Activated T-cell treated with anti-CD3 and anti-CD28 coated beads for 48 hours (primary cell): ENCODE measurements around the gene DCAF5.
"Not testable (repeated sequence)": the region's sequence is repeated elsewhere in the genome, so short reads cannot be mapped to it uniquely, and the experiment has no call there.

ENCODE experiments used
- DNase-seq: peaks from one replicate; pipeline ENCODE4 v3.0.0-alpha.2; 2020; ENCODE audit warnings: low read depth

Gene DCAF5

DNA sequence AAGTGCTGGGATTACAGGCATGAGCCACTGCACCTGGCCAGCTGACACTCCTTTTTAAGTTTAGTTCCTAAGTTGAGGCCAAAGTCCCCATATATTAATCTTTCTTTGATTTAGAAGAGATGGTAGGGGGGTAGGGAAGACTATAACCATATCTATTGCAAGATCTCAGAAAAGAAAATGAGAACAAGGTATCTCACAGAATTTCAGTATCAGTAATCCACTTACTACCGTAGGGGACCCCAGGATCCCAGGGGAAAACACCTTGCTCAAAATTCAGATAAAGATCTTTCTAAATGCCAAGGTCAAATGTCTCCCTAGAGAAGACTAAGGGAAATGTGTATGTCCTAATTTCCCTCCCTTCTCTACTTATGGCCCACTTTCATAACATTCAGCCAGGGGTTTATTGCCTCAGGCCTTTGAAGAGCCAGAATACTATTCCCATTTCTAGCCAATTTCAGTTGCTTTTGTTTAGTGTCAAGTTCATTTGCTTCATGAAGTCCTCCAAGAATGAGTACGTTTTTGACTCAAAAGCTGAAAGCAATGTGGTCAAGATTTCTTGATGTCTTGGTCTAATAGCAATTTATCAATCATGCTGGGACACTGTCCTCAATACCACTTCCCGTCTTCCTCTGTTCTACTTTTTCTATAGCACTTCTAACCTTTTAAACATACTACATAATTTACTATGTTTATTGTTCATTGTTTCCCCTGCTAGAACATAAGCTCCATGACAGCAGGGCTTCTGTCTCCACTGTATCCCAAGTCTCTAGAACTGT lies 86.3 kb downstream of the DCAF5 start:
- no peak for DNase-seq

DNA sequence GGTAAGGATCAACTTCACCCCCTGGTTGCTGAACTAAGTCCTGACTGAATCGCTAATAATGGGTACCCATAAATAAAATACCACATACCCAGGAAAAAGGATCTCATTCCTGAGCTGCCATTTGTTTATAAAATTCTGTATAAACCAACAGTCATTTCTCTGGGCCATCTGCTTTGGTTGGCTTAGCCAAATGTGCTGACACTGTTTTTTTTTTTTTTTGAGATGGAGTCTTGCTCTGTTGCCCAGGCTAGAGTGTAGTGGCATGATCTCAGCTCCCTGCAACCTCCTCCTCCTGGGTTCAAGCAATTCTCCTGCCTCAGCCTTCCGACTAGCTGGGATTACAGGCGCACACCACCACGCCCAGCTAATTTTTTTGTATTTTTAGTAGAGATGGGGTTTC lies 87.0 kb downstream of the DCAF5 start:
- DNase-seq: not testable (repeated sequence)

DNA sequence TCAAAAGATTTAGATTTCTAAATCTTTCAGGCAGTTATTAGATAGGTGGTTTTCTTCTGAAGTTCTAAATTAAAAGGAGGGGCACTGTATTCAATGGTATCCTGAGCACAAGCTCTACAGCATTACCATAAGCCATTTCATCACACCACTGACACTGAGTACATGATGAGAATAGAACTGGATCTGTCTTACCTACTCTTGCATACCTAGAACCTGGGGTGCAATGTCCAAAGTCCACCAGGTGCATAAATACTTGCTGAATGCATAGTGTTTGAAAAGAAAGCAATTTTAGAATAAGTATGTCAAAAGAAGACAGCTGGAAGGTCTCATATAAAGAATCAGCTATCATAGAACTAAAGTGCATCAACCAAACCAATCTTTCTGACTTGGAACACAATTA lies 88.3 kb downstream of the DCAF5 start:
- no peak for DNase-seq

DNA sequence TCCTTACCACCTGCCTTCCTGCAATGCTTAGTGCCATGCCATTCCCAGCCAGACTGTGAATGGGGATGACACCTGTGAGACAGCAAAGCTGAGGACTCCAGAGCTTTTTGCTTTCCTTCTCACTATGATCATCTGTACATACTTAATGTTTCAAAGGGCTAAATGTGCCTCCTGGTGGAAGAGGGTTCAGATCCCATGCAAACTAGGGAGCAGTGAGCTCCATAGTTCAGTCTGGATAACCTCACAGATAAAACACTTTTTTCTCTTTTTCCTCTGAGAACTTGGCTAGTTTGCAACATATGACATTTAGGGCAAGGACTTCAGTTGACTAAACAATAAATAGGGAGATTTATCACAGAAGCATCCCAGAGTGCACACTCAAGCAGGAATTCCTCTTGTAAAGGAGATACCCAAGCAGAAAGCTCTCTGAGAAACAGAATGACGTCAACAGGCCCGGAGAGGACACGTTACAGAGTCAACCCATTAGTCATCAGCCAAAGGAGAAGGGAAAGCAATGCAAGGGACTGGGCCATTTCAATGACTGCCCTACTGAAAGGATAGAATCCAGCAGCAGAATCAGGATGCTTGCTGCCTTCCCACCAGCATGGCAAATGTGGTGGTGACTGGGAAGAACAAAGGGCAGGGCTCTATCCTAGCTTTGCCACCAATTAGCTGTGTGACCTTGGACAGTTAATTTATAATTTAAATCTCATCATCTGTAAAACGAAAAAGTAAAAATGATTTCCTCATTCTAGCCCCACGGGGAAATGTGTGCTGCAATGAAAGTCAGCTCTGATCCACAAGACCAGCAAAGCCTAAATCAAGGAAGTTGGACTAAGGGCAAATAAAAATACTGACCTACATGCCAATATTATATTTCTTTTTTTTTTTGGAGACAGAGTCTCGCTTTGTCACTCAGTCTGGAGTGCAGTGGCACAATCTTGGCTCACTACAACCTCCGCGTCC lies 93.0 kb downstream of the DCAF5 start:
- DNase-seq: no peak

DNA sequence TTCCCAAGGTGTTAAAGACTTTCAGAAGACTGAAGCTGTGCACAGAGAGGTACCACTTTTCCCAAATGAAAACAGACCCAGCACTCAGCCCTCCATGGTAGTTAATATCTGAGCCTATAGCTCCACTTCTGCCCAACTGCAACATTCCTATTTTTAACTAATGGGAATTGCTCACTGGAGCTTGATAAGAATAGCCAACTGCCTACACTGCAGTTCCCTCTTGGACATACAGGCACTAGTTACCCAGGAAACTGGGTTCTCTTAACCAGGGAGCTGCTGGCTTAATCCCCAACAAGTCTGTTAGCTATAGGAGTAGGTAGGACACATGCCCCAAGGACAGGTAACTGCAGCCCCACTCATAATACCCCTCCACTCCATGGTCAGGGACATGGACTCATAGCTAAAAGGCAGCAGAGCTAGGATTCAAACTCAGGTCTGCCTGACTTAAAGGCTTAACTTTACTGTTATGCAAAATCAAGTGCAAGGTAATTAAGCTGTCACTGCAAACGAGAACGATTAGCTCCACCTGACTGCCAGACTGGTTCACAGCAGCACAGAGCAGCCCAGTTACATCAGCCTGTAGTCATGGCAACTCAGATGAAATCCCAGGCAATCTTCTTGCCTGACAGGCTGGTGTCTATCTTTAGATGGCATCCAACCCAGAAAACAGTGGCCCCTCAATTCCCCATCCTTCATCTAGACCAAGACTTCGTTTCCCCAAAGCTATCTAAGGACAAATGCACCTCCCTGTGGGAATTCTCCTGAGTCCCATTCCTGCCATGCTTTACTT lies 96.7 kb downstream of the DCAF5 start:
- no peak for DNase-seq

DNA sequence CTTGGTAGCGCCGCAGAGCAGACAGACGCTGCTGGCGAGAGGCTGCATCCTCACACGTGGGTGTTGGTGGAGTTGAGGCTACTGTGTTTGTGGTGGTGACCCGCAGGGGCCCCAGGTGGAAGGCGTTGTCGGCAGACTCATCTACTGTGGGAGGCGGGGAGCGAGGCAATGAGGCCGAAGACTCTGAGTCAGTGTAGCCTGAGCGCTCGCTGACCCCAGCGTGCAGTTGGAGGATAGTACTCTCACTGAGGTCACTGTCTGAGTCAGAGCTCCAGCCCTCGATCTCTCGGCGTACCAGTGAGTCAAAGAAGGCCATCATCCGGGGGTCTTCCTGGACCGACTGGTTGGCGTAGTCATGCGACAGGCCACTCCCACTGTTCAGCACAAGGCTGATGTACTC lies 97.8 kb downstream of the DCAF5 start:
- DNase-seq: no peak

DNA sequence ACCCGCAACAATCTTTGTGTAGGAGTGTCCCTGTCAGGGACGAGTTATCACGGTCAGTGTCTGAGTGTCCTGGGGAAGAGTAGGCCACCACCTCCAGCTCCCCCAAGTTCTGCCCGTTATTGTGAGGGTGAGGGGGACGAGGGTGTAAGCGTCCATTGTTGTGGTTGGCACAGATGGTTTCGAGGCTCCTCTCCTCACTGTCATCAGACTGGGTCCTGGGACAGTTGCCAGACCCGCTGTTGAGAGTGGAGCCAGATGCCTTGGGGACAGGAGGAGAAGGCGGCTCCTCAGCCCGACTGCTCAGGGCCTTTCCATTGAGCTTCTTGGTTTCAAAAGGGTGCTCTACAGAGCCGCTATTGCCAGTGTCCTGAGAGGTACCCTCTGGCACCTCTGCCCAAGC lies 98.9 kb downstream of the DCAF5 start:
- DNase-seq: no peak

DNA sequence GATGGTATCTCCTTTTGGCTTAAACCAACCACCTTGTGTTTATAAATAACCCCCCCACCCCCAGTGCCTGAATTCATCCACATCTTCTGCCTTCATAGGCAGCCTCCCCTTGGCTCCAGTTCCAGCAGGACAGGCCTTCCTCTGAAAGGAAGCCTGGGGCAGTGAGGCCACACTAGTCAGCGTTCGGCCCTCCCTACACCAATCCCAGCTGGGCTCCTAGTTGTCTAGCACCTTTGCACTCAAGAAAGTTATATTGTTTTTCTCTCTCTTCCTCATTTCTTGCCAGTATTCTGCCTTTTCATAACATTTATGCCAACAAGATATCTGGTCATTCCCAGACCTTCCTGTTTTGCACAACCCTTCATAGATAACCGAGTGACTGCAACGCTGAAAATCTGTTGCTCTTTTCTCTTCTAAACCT lies 100.7 kb downstream of the DCAF5 start:
- no peak for DNase-seq

DNA sequence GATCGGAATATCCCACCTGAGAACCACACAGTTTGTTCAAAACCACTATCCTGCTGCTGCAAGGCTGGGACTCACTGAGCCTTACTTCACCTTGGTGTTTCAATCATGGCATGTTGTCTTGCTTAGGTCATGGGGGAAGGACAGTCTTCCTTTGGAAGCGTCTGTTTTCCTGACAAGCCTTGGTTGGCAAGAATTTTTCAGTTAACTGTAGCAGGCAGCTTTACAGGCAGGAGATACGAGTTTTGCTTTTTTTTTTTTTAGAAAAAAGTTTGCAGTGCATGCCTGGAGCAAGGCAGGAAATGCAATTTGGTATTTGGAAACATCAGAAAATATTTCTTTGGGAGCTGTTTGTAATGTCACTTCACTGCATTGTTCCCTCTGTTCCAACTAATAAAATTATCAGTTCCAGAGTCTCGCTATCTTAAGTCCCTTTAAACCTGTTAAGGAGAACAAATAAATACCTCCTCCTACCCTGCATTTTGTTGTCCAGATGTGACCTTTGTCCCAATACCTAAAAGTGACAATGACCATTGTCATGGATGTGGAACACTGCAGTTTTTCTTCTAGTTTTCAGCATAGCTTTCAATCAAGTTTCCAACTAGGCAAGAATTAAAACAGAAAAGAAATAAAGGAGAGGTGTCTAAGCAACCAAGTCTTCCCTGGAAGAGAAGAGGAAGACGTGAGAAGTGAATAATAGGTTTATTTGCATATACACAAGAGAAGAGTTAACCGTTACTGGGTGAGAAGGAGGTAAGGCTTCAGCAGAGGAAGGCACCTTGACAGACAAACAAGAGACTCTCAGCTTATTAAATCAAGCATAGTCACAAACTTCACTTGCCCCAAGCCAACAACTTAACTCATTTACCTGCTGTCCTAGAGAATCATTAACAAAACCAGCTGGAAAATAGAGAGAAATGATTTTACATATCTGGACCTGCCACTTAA lies 102.4 kb downstream of the DCAF5 start:
- DNase-seq: no peak

DNA sequence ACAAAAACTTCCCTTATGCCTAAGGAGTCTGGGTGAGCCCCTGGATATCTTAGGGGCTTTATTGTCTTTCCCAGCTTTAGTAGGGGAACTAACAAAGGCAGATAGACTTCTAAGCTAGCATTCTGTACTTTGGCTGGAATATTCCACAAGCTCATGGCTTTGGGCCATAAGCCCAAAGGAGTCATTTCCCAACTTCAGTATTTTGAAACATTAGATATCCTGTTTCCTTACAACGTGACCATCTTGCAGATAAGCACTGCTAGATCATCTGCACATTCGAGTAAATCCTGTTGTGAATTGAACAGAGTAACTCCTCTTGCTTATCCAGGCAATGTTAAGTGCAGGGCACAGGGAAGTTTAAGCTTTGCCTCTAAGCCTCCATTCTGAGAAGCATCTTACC lies 103.2 kb downstream of the DCAF5 start:
- no peak for DNase-seq

DNA sequence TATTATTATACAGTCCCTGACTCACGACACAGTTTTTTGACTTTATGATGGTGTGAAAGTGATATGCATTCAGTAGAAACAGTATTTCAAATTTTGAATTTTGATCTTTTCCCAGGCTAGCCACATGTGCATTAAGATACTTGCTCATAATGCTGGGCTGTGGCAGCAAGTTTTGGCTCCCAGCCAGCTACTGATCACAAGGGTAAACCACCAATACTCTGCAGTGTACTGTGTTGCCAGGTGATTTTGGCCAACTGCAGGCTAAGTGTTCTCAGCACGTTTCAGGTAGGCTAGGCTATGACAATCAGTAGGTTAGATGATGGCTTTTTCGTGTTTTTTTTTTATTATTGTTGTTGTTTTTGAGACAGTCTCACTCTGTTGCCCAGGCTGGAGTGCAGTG lies 104.5 kb downstream of the DCAF5 start:
- no peak for DNase-seq

DNA sequence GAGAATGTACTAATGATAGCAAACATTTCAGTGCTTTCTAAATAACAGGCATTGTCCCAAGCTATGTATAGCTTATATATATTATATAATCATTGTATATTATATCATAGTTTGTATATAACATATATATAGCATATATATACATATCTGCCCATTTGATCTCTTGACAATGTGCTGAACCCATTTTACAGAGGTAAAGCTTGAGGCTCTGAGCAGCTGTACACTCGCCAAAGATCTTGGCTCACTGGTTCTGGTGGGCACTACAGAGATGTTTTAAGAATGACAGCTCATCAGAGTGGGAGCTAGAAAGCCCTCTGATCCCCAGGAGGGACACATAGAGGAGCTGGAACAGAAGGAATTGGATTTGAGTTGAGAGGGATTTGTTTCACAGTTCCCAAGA lies 105.7 kb downstream of the DCAF5 start:
- no peak for DNase-seq

DNA sequence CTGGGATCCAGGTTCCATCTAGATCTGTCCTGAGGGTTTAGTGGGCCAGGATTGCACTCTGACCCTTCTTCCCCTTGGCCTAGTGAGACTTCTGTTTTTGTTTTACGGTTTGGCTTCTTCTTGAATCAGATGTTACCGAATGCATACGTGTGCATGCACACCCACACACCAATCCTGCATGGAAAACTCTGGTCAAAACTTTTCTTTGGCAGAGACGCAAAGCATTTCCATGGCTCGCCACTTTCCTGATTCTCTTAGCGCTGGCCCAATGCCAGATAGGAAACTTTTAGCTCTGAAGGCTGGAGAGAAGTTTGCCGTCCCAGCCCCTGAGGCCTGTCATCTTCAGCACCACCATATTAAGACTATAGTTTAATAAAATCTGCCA lies 106.5 kb downstream of the DCAF5 start:
- no peak for DNase-seq

DNA sequence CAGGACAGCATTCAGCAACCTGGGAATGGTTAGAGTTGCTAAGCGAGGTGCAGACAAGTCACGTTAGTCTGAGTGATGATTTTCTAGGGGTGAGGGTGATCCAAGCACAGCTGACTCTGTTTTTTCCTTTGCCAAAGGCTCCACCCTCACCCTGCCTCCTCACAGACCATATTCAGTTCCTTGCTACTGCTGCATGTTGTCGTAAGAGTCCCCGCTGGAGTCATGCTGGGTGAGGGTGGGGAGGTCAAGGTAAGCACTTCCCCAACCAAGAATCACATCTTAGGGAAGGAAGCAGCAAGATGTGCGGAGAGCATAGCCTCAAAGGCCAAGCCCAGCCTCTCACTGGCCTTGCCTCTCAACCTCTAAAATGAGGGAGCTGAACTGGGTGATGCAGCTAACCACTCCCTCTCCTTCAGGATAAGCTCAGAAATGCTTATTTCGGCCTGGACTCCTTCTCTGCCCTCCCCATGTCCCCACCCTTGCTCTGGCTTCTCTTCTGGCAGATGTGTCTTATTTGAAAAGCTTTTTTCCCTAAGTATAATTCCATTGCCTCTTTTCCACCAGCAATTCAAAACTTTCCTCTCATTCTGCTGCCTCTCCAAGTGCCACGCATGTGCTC lies 107.0 kb downstream of the DCAF5 start:
- DNase-seq: no peak

DNA sequence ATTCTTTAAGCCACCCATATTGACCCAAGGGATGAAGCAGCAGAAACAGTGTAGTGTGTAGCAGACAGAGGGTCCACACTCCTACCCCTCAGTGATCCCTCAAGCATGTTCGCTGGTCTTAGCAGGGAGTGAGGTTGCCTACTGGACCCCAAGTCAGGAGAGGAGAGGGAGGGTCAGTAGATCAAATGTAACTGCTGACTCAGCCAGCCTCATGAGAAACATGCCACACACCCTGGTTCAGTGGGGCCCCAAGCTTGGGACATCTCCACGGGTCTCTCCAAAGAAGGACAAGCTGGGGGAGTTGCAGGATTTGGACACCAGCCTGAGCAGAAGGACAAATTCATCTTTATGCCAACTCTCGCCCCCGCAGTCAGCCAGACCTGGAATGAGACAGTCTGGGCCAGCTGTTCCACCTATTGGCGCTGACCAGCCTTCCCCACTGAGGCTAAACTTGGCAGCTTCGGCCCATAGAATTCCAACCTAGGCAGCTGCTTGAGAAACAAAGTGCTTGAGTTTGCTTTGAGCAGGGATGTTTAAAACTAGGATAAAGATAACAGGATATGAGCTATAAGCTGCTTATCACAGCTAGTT lies 107.9 kb downstream of the DCAF5 start:
- no peak for DNase-seq

DNA sequence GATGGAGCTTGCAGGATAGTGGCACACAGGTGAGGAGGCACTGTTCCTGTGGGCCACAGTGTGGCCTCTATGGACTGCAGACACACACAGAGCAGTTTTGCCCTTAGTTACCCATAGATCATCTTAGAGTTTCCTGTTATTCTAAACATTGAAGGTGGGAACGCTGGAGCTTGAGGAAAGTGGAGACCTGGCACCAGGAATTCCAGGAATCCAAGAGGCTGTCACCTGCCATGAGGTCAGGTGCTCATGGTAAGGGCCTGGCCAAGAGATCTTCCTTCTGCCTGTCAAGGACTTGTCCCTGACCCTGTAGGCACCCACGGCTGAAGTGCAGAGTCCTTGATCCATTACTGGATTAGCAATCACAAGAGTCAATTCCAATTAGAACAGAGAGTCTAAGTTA lies 108.6 kb downstream of the DCAF5 start:
- DNase-seq: no peak

DNA sequence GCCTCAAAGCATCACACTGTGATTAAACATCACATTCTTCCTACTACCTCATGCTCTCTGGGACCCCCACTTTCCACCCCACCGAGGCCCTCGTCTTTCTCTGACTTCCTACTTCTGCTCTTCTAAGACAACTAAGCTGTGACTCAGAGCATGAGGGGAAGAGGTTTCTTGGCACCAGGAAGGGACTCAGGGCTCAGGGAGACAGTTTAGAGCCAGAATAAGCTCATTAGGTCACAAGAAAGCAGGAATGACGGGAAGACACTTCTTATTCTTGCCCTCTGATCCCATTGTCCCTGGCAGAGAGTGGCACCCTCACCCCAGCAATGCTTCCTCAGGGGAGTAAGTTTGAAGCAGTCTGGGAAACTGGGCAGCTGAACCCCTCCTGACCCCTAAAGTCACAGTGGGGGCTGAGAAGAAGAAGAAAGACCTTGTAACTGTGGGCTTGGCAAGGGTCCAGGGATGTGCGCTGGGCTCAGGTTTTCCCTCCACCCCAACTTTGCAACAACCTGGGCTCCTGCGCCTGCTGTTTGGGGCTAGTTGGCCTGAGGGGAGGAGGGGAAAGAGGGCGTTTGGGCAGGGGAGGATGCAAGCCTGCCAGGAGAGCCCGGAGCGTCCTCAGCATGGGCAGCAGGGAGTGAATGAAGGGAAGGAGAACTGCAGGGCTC lies 109.2 kb downstream of the DCAF5 start:
- DNase-seq: no peak

DNA sequence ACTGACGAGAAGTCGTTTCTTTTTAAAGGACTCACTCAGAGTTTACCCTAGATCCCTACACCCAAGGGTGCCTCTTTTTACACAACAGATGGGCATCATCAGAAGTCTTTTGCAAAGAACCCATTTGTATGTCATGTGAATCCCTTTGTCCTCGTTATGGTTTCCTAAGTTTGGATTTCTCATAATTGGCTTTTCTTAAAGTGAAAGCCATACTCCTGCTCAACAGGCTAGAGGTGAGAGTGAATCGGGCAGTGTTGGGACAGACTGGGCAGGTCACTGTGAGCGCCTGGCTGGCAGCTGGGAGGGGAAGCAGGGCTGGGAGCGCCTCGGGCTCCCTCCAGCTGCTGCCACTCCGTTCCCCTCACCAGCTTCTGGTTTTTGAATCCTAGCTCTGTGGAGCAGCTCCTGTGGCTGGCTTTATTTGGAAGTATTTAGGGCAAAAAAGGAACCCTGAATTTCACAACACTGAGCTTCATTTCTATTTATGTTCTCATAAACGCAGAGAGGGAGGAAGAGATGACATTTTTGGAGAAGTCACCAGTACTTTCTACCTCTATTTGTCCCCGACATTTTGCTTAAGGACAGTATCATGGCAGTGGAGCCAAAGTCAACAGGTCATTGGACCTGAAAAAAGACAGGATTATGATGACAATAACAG lies 110.0 kb downstream of the DCAF5 start:
- no peak for DNase-seq

DNA sequence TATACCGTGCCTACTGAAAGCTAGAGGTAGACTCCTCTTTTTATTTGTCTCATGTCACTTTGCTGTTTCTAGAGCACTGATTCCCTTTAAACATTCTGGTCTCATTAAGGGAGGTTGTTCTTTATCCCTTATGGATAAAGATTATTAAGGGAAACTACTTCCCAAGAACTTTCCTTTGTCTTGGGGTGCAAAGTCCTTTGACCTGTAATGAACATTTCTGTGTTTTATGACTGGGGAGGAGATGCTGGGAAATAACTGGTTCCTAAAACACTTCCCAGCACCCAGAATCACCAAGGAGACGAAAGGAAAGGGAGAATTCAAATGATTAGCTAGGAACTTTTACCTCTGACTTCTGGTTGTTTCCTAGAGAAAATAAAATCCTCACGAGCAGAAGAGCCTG lies 110.6 kb downstream of the DCAF5 start:
- DNase-seq: no peak
